HG03175 (cell line): ENCODE data around the gene SMAP2.
A peak's percentile ranks its signal among the peaks of the same experiment; 100 is the strongest.
"Not testable (repeated sequence)": the region's sequence is repeated elsewhere in the genome, so short reads cannot be mapped to it uniquely, and the experiment has no call there.

Source experiments
- ATAC-seq: cut with Tn5 transposase; IDR thresholded peaks from one replicate; pipeline ENCODE4 v1.9.1; 2021; ENCODE audit warnings: mild to moderate bottlenecking, moderate library complexity; ENCODE audit not compliant: unreplicated experiment

The SMAP2 gene

DNA sequence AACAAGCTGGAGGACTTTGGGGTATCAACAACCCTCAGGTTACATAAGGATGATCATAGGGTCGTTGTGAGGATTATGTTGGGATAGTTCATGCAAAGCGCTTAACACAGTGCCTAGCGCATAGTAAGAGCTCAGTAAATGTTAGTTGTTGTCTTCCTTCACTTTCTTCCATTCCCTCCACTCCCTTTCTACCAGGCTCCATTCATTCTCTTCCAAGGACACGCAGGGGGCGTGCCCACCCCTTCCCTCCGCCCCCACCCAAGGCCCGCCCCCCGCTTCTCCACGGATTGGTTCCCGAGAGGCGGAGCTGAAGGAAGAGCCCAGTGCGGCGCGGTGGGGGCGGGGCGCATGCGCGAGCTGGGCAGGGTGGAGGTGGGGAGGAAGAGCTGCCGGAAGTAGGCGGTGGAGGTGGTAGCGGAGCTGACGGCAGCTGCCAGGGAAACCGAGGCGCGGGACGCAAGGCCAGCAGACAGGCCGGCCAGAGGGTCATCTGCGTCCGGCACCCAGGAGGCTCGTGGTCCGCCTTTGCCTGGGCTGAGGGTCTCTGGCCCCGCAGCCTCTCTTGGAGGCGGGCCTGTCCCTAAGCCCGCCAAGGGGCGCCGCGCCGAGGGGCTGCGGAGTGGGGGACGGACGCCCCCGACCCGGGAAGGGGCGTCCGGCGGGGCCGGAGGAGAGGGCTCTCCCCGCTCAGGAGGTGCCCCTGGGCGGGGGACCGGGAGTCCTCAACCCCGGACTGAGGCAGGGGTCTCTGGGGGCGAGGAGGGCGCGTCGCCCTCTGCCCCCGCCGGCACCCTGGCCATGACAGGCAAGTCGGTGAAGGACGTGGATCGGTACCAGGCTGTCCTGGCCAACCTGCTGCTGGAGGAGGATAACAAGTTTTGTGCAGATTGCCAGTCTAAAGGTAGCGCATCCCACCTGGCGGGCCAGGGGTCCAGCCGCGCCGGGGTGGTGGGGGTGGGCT, at the start of gene SMAP2:
SMAP2 (plus strand) TSS at position 405 of the 961 bp plus-strand sequence; CDS start at position 799, 394 bp downstream.
- peak; percentile 91 for ATAC-seq

DNA sequence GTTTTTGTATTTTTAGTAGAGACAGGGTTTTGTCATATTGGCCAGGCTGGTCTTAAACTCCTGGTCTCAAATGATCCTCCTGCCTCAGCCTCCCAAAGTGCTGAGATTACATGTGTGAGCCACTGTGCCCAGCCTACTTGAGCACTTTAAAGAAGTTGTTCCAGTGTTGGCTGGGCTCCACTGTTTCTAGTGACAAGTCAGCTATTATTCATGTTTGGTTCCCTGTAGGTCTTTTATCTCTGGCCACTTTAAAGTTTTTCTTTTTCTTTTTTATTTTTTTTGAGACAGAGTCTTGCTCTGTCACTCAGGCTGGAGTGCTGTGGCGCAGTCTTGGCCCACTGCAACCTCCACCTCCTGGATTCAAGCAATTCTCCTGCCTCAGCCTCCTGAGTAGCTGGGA, 42.1 kb upstream of the SMAP2 start:
- not testable (repeated sequence) for ATAC-seq

DNA sequence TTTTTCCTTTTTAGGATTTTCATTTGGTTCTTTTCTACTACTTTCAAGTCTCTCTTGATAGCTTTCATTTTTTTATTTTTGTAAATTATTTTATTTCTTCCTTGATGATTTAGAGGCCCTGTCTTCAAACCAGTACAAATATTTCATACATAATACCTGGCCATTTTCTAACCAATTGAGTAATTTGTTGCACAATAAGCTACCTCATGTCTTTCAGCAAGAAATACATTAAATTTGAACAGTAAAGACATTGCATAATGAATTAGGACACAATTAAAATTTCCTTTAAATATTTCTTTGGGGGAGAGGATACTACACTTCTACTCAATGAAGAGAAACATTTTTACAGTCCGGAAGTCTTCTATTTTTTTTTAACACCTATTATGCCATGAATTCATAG, 40.8 kb upstream of the SMAP2 start:
- no peak for ATAC-seq

DNA sequence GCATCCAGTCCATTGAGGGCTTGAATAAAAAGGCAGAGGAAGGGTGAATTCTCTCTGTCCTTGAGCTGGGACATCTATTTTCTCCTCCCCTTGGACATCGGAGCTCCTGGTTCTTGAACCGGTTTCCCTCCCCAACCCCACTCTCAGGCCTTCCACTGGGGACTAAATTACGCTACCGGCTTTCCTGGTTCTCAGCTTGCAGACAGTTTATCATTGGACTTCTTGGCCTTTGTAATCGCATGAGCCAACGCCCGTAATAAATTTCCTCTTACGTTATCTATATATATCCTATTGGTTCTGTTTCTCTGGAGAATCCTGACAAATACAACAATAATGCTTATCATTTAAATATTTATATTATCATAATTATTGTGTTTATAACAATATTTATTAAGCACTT, 36.1 kb upstream of the SMAP2 start:
- no peak for ATAC-seq

DNA sequence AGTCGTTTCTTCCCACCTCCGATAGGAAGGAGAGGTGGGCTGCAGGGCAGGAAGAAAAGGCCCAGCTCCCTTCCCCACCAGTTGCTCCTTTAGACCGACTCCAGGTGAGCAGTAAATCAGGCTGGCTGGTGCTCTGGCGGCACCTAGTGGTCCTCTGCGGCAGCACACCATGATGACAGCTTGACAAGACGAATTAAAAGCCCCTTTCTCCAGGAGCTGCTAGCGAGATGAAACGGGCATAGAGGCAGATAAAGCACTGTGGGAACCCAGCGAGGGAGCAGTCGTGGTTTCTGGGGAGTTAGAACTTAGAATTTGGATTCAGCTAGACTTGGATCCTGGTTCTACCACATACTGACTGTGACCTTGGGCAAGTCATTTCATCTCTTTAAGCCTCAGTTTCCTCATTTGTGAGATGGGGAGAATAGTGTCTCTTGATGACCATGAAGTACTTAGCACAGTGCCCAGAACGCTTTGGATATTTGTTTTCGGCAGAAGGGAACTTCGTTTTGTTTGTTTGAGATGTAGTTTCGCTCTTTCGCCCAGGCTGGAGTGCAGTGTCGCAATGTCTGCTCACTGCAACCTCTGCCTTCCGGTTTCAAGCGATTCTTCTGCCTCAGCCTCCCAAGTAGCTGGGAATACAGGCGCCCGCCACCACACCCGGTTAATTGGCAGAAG, 34.6 kb upstream of the SMAP2 start:
- peak; percentile 55 for ATAC-seq

DNA sequence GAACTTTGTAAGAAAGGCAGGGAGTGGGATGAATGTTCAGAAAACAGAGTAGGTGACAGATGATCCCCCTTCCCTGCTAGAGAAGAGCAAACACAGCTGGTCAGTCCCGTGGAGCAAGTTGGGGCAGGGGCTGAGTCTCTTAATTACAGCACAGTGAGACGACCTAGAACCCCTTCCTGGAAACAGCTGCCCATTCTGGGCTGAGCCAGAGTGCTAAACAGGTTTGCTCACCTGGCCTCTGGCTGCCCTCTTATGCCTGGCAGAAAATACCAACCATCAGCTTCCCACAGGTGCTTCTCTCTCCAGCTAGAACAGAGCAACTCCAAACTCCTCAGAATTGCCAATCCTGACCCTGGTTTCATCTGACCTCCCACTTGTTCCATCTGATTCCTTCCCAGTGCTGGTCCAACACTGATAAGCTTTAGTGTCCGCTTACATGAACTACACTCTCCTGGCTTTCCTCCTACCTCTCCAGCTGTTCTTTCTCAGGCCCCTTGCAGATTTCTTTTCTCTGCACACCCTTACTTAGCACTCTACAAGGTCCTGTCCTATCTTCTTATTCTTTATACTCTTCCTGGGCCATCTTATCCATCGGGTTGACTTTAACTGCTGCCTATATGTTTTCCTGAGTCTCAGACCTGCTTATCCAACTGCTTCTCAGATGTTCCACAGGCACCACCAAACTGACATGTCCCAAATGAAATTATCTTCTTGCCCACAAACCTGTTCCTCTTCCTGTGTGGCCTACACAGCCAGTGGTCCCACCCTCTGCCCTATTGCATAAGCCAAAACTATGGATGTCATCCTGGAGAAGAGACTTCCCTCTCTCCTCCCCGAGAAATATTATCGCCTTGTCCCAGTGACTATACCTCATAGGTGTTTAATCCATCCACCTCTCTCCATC, 33.9 kb upstream of the SMAP2 start:
- no peak for ATAC-seq

DNA sequence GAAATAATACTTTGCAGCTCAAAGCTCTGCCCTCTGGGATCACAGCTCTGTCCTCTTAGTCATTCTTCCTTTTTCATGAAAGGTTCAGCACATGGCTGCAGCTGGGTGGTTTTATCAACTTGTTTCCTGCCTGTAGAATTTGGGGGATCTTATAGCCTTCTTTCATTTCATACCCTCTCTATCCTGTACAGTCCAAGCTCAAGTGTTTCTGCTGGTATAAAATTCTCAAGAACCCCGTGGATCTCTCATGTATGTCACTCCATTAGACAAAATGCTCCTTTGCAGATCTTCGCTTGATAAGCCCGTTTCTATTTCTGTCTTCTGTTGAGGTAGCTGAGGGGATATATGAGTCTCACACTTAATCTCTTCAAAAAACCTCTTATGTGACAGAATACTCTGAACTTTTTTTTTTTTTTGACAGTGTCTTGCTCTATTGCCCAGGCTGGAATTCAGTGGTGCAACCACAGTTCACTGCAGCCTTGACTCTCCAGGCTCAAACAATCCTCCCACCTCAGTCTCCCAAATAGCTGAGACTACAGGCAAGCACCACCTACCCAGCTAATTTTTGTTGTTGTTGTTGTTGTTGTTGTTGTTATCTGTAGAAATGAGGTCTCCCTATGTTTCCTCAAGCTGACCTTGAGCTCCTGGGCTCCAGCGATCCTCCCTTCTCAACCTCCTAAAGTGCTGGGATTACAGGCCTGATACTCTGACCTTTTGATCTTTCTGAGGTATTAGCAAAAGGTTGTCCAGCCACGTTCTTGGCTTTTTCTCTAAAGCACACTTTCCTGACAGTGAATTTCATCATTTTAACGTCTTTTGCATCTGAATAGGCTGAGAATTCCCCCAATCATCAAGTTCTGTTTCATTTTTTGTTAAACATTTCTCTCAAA, 31.8 kb upstream of the SMAP2 start:
- ATAC-seq = no peak

DNA sequence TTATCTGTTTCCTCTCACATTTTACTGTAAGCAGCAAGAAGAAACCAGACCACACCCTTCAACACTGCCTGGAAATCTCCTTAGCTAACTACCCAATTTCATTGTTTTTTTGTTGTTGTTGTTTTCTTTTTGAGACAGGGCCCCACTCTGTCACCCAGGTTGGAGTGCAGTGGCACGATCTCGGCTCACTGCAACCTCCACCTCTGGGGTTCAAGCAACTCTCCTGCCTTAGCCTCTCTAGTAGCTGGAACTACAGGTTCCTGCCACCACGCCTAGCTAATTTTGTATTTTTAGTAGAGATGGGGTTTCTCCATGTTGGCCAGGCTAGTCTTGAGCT, 31.2 kb upstream of the SMAP2 start:
- ATAC-seq = not testable (repeated sequence)

DNA sequence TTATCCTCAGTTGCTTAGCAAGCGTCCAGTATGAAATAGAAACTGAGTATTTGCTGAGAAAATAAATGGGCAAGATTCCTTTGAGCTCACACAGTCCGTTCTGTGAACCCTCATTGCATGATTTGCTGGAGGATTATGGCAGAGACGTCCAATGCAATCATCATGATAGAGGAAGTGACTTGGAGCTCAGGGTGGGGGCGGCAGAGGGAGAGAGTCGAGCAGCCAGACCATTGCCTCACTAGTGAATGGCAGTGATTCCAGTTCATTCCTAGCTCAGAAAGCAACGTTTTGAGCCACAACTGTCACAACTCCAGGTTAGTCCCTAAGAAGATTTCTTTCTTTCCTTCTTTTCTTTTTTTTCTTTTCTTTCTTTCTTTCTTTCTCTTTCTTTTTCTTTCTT, 28.9 kb upstream of the SMAP2 start:
- no peak for ATAC-seq

DNA sequence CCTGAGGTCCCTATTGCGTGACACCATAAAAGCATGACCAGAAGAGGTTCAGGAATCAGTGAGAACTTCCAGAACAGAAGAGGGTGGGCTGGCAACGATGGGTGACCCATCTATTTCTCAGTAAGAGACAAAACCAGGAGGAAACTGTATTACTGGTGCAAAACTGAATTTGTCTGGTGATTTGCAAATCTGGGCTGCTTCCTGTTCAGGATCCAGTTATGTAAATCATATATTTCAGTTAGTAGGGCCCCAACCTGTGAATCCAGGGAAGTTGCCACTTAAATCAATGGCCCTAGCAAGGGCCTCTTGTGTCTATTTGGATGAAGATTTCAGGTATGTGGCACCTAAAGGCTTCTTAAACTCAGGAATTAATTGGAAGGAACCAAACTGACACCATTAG, 23.1 kb upstream of the SMAP2 start:
- ATAC-seq = no peak

DNA sequence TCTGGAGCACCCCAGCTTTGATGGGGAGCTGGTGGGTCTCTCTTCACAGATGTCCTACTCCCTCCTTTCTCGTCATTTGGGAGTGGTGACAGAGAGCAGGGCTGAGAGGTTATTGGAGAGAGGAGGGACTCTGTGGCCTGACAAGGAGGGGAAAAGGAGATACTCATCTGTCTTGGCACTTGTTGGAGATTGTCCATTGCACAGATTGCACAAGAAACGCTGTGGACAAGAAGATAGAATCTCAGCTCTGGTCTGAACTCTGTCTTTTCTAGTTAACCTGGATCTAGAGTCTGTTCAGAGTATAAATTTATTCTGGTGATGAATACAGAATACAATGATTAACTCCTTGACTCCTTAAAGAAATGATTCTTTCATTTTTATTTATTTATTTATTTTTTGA, 22.4 kb upstream of the SMAP2 start:
- ATAC-seq = no peak

DNA sequence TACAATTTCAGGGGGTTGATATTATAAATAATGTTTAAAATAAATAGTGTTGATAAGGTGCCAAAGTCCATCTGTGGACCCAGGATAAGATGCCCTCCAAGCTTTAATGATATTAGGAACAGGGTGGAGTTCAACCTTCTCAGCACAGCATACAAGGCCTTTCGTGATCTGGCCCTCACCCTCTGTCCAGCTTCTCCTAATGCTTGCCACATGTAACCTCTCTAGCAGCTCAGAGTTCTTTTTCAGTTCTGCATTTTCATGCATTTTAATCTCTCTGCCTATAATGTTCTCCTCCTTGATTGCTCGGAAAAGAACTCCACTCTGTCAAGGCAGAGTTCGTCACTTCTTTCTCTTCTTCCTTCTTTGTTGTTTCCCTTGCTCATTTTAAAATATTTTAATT, 21.4 kb upstream of the SMAP2 start:
- ATAC-seq = no peak

DNA sequence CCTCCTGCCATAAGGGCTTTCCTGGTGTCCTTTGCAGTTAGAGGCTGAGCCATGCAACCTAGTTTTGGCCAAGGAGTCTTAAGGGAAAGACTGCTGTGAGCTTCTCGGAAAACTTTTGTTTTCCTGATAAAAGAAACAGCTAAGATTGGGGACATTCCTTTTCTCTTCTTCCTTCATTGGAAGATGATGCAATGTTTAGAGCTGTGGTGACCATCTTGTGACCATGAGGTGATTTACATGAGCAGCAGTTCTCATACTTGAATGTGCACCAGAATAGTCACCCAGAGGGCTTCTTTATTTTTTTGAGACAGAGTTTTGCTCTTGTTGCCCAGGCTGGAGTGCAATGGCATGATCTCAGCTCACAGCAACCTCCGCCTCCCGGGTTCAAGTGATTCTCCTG, 20.4 kb upstream of the SMAP2 start:
- no peak for ATAC-seq

DNA sequence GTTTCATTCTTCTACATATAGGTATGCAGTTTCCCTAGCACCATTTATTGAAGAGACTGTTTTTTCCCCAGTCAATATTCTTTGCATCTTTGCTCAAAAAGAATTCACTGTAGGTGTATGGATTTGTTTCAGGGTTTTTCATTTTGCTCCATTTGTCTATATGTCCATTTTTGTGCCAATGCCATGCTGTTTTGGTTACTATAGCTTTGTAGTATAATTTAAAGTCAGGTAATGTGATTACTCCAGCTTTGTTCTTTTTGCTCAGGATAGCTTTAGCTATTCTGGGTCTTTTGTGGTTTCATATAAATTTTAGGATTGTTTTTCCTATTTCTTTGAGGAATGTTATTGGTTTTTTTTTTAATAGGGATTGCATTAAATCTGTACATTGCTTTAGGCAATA, 15.9 kb upstream of the SMAP2 start:
- ATAC-seq = no peak

DNA sequence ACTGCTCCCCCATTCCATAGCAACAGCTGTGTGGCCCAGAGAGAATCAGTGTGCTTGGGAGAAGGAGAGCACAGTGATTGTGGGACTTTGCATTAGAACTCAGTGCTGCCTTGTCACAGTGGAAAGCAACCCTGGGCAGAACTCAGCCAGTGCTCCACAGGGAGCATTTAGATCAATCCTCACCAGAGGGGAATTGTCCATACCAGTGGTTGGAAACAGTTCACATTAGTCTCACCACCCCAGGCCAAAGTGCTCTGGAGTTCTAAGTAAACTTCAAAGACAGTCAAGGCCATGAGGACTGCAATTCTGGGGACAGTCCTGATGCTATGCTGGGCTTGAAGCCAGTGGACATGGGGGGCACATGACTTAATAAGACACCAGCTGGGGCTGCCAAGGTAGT, 12.9 kb upstream of the SMAP2 start:
- no peak for ATAC-seq

DNA sequence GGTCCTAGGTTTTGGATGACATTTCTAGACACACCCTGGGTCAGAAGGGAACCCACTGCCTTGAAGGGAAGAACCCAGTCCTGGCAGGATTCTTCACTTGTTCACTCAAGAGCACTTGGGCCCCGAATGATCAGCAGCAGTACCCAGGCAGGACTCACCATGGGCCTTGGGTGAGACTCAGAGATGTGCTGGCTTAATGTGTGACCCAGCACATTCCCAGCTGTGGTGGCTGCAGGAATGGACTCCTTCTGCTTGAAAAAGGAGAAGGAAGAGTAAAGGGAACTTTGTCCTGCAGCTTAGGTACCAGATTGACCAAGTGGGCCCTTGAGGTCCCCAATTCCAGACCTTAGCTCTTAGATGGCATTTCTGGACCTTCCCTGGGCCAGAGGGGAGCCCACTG, 12.3 kb upstream of the SMAP2 start:
- no peak for ATAC-seq

DNA sequence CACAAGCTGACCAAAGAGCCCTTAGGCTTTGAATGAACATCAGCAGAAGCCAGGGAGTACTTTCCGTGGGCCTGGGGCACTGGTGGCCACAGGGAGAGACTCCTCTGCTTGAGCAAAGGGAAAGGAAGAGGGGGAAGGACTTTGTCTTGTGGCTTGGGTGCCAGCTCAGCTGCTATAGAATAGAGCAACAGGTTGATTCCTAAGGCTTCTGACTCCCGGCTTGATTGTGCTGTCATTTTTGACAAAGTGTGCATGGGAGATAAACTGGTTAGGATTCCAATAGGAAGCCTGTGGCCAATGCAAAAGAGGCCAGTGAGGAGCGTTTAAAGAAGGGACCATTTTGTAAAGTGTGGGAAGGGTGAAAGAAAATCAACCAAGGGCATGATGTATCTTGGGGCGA, 11.9 kb upstream of the SMAP2 start:
- ATAC-seq = no peak

DNA sequence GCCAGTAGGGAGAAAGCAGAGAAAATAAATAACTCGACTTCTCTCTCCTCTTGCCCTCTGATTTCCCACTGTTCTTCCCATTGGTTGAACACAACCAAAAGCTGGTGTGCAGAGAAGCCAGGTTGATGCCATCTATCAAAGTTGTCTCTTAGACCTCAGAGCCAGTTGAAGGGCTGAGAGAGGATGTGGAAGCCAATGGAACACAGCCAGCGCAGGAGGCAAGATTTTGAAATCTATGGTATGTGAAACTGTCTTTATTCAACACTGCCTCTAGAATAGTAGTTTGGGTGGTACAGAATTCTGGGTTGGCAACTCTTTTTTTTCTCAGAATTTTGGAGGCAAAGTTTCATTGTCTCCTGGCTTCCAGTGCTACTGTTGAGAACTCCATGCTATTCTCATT, 11.3 kb upstream of the SMAP2 start:
- no peak for ATAC-seq

DNA sequence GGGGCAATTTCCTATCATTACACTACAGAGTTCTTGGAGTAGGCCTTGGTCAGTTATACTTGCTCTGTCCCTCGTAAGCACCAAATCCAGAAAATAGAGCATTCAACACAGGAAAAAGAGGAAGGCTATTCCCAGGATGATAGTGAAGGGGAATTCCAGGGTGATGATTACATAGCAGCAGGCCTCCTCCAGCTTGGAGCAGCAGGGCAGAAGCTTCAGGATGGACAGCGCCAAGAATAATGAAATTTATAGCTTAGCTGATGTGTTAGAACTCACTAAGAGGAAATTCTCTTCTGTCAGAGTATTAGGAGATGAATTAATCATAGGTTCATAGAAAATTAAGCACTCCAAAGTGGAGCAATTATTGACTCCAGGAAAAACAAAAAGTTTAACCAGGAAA, 10.8 kb upstream of the SMAP2 start:
- ATAC-seq = no peak

DNA sequence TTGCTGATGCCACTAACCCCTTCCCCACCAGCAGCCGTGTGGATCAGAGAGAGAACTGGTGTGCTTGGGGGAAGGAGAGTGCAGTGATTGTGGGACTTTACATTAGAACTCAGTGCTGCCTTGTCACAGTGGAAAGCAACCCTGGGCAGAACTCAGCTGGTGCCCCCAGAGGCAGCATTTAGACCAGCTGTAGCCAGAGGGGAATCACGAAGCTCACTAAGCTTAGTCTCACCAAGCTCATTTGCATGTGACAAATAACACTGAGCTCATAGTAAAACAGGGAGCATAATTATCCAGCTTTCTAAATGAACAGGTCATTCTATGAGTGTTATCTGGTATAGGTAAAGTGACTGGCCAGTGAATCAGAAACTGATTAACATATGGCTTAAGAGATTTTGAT, 9.8 kb upstream of the SMAP2 start:
- ATAC-seq = peak; percentile 81
